Umbilical cord (tissue), 2 donors: ENCODE measurements around the gene STING1. TPM values are rescaled to one million over a fixed set of nuclear protein-coding genes. Genes with fewer than 3 reads are reported as not detected.

Experiments used
- DNase-seq: peaks from one replicate; pipeline ENCODE4 v3.0.0-alpha.2; 2015; ENCODE audit warnings: low spot score
- total RNA-seq: library from RNA; depleted of rRNA; stranded (reverse); fragments of >200 nt; gene quantifications from one replicate; pipeline ENCODE4 v1.2.3, GENCODE V29; 2014; ENCODE audit warnings: low replicate concordance; ENCODE audit not compliant: insufficient read depth

Gene STING1
- total RNA-seq, 1 donor from 2014 or later, result 26.2 TPM

DNA sequence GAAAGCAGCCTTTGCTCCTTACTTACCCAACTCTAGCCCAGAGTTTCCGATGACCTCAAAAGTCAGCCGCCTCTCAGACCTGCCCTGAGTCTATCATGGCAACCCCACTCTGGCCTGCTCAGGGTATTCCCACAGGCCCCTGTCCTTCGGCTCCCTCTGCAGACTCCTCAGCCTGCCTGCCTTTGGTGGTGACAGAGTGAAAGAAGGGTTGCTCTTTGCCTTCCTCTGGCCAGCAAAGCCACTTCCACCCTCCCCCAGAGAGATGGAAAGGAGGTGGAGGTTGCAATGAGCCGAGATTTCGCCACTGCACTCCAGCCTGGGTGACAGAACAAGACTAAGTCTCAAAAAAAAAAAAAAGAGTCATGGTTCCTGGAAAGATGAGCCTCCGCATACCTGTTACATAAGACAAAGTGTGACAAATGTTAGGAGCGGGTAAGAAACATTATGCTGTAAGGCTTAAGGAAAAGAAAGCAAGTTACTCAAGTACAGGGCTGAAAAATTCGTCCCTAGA, 14.1 kb downstream of the STING1 start:
- no peak for DNase-seq

DNA sequence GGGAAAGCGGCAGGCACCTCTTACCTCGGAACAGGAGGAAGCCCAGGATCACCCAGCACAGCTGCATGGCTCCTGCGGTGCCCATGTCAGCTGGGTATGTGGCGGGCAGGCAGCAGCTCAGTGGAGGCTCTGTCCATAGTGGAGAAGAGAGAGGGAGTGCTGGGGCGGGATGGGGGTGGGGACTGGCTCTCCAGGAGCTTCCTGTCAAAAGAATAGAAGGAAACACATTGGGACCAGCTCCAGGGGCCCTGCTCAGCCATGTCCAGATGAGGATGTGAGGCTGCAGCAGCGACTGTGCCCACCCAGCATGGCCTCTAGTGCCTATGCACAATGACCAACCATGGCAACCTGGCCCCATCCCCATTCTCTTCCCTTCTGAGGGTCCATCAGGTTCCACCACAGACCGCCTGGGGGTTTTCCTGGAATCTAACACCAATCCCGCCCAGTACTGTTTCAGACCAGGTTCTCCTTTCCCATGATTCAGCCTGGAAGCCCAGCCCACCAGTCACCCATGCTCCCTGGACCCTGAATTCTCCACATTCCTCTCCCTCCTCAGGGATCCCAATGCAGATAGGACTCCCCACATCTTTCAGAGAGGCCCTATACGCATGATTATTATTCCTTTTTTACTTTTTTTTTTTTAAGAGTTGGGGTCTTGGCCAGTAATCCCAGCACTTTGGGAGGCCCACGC, 19.8 kb downstream of the STING1 start, which contains the start of gene ECSCR:
ECSCR (minus strand) TSS at position 158 of the 691 bp plus-strand sequence; CDS start at position 85, 73 bp downstream.
- peak; percentile 46 for DNase-seq

DNA sequence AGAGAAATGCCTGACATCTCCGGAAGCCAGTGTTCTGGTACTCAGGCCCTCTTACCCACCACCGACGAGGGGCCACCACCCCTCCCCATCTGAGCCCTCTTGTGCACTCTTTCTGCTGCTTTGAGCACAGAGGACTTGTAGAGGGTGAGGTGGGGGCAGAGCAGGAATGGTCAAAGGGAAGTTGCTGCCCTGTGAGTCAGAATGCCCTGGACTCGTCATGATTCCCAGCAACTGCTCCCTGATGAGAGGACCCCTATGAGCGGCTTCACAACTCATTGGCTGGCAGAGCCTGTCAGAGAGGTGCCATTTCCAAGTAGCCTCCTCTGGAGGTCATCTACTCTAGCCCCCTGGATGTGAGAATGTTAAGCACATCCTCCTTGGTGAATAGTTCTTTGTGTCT, 20.9 kb downstream of the STING1 start:
- DNase-seq, result no peak

DNA sequence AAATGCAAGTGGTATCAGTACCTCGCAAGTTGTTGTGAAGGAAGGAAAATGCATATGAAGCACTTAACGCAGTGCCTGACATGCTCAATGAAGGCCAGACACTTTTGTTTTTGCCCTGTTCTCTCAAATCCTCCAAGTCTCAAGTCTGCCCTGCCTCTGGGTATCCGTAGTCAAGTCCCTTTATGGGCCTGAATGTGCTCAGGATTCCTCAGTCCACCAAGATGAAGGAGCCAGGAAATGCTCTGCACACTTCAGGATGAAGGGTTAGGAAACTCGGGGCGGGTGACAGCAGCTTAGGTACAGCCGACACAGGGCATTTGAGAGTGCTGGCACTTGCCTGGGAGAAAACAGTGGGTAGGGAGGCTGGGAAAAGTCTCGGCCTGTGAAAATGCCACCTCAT, 21.4 kb downstream of the STING1 start:
- DNase-seq, result no peak

DNA sequence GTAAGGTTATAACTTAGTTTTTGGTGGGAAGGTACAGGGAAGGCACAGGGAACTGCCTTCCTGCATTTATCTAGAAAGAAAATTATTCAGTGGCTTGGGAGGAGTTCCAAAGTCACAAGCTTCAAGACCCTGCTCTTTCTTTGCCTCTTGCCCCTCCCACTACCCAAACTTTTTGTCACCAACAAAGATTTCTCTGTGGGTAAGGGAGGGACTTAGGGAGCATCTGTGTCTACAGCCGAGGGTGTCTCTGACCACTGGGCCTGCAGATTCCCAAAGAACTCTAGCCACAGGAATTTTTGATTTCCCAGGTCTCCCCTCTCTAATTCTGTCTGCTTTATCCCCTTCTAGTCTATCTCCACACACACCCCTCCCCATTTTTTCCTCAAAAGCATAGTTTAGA, 22.1 kb downstream of the STING1 start:
- DNase-seq, result no peak

DNA sequence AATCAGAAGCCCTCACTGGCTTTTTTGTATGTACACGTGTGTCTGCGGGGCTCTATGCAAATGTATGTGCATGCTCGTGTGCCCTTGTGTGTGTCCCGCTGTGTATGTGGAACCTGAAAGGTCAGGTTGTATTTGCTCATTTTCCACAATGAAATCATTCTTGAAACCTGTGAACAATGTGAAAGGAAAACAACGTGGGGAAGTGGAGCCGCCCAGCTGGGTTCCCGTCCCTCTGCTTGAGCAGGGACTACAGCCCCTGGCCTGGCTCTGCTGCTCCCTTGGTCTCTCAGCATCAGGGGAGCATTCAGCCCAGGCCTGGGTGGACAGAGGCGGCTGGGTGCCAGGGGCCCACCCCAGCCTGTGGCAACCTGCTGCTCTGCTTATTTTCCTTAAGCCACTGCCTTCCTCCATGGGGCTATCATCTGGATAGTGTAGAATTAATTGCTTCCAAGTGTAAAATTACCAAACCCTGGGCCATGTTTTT, 23.1 kb downstream of the STING1 start:
- DNase-seq, result peak; percentile 46

DNA sequence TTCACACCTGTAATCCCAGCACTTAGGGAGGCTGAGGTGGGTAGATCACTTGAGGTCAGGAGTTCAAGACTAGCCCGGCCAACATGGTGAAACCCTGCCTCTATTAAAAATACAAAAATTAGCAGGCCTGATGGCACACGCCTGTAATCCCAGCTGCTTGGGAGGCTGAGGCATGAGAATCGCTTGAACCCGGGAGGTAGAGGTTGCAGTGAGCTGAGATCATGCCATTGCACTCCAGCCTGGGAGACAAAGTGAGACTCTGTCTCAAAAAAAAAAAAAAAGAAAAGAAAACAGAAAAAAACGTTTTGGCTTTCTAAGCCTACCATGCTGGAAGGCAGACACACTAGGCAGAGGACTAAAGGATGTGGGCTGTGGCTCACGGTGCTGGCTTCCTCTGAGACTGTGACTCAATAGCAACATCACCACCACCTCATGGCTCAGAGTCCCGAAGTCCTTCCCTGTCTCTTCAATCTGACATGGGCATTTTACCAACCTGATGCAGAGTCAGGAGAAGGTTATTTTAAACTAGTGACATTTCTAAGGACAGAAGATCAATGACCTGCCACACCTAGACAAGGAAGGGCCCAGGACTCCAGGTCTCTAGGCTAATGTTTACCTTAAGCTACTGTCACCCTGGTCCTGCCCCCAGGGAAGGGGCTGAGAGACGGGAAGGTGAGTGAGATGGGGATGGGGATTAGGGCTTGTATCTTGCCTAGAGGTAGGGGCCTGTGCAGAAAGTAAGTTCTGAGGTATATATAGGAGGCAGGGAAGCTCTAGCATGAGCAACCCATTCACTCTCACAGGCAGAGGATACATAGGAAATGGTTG, 23.8 kb downstream of the STING1 start:
- DNase-seq, result no peak

DNA sequence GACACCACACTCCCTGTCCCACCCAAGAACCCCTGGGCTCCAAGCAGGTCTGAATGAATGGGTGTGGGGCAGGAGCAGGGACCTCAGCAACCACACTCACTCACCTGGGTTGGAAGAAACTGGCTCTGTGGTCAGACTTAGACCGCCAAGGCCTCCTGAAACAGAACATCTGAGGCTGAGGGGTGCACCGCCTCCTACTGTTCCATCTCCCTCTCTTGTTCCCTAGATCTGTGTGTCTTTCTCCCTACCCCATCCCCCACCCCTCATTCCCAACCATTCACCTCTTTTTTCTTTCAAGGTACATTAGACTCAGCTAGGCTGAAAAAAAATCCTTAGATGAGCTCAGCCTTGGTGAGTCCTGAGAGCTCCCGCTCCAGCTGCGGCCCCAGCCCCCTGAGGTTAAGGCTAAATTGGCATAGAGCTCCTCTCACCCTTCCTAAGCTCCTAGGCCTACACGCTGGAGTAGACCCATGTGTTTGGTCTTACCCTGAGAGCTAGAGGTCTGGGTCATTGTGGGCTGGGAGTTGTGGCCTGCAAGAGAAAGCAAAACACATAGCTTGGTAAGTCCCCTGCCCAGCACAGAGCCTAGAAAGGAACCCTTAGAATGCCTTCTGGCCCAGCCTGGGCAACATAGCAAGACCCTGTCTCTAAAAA, 24.8 kb downstream of the STING1 start:
- DNase-seq, result no peak

DNA sequence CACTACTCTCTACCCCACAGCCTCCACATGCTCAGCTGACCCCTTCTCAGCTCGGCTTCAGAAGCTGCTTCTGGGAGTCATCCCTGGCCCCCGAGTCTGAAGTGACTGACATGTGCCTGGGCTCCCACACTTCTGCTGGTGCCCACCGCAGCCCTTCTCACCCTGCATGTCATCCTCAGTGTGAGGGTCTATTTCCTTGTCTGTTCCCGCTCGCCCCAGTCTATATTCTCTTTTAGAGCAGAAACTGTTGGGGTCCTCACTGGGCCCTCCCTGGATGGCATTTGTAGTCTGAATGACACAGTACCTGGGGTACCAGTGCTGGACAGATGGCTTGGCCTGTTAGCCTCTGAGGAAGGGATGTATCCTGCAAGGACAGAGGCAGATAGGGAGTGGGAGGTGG, 25.3 kb downstream of the STING1 start:
- DNase-seq, result no peak

DNA sequence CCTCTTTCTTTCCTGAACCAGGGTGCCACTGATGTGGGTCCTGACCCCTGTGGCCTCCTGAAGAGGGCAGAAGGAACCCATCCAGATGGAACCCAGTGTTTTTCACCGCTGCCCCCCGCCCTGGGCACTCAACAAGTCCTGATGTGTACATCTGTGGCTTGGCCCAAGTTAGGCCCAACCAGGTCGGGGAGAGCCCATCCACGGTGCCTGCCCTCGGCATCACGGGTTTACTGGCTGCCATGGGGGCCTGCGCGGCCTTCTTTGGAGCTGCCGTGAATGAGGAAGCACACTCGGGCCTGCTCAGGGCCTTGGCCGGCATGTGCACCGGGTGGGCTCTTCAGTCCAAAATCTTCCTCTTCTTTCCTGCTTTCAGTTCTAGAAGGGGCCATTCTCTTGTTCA, 25.8 kb downstream of the STING1 start:
- DNase-seq, result no peak

DNA sequence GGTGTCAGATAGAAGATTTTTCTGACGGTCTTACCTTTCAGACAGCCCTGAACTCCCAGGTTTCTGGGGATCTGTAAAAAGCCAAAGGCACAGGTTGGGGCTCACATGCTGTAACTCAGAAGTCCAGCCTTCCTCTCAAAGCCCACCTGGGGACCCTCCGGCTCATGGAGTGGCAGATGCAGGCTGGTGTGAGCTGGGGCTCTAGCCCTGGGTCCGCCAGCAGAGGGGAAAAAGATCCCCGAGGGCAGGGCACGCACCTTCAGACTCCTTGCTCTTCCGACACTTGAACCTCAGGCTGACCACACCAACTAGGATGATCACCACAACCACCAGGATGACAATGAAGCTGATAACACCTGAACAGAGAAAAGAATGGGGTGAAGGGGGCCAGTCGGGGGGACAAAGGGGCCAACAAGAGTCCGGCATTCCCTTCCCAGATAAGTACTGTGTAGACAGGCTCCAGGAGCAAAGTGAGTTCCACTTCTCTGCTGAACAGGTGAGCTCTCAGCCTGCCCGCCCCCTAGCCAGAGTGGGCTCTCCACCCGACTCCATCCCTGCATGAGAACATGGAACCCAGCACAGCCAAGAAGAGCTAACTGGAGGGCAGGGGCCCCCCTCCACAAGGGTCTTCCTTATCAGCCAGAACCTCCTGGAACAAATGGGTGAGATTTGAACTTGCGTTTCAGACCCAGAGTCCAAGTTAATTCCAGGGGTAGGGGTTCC, 27.8 kb downstream of the STING1 start:
- no peak for DNase-seq

DNA sequence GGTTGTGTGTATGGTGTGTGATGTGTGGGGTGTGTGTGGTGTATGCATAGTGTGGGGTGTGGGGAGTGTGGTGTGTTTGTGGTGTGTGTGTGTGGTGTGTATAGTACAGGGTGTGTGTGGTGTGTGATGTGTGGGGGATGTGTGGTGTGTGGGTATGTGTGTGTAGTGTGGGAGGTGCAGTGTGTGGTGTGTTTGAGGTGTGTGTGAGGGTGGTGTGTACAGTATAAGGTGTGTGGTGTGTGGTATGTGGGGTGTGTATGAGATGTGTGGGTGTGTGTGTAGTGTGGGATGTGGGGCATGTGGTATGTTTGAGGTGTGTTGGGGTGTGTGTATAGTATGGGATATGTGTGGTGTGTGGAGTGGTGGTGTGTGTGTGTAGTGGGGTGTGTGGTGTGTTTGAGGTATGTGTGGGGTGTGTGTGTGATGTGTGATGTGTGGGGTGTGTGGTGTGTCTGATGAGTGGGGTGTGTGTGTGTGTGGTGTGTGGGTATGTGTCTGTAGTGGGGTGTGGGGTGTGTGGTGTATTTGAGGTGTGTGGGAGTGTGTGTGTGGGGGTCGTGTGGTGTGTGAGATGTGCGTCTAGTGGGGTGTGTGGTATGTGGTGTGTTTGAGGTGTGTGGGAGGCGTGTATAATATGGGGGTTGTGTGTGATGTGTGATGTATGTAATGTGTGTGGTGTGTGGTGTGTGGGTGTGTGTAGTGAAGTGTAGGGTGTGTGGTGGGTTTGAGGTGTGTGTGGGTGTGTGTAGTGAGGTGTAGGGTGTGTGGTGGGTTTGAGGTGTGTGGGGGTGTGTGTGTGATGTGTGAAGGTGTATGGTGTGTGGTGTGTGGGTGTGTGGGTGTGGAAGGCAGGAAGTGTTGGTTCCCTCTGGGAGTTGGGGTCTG, 28.6 kb downstream of the STING1 start:
- no peak for DNase-seq

DNA sequence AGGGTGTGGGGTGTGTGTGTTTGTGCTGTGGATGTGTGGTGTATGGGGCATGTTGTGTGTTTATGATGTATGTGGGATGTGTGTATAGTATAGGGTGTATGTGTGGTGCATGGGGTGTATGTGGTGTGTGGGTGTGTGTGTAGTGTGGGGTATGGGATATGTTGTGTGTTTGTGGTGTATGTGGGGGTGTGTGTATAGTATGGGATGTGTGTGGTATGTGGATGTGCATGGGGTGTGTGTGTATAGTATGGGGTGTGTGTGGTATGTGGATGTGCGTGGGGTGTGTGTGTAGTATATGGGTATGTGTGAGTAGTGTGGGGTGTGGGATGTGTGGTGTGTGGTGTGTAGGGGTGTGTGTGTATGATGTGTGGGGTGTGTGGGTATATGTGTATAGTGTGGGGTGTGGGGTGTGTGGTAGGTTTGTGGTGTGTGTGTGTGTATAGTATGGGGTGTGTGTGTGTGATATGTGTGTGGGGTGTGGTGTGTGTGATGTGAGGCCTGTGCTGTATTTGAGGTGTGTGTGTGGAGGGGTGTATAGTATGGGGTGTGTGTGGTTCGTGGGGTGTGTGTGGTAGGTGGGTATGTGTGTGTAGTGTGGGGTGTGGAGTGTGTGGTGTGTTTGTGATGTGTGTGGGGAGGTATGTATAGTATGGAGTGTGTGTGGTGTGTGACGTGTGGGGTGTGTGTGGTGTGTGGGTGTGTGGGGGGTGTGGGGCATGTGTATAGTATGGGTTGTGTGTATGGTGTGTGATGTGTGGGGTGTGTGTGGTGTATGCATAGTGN, 30.5 kb downstream of the STING1 start:
- no peak for DNase-seq

DNA sequence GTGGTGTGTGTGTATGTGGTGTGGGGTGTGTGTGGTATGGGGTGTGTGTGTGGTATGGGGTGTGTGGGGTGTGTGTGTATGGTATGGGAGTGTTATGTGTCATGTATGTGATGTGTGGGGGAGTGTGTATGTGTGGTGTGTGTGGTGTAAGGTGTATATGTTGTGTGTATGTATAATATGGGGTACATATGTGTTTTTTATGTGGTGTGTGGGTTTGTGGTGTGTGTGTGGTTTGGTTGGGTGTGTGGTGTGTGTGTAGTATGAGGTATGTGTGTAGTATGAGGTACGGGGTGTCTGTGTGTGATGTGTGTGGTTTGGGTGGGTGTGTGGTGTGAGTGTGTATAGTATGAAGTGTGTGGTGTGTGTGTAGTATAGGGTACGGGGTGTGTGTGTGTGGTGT, 31.4 kb downstream of the STING1 start:
- no peak for DNase-seq

DNA sequence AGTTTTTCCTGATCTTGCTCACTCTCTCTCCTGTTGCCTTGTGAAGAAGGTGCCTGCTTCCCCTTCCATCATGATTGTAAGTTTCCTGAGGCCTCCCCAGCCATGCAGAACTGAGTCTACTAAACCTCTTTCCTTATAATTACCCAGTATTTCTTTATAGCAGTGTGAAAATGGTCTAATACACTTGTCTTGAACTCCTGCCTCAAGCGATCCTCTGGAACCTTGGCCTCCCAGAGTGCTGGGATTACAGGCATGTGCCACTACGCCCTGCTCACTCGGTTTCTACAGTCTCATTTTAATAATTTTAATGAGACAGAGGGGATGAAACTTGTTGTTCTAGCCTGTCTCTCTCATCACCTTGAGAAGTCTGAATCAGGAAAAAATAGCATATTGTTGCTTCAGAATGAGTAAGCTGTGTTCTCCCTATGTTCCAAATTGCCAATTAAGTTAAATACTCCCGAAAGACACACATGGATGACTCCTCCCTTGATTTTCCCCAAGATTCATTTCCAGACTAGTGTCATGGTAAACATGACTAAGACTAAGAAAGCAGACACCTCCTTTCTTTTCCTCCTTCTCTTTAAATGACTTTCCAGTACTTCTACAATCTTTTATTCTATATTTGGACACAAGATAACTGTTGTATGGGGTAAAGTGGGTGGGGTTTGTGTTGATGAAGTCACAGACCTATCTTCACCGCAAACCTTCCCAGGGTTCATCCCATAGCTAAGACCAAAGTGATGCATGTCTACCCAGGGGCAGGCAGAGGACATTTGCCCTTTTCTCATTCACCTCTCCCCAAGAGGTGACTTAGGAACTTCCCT, 35.4 kb downstream of the STING1 start:
- no peak for DNase-seq

DNA sequence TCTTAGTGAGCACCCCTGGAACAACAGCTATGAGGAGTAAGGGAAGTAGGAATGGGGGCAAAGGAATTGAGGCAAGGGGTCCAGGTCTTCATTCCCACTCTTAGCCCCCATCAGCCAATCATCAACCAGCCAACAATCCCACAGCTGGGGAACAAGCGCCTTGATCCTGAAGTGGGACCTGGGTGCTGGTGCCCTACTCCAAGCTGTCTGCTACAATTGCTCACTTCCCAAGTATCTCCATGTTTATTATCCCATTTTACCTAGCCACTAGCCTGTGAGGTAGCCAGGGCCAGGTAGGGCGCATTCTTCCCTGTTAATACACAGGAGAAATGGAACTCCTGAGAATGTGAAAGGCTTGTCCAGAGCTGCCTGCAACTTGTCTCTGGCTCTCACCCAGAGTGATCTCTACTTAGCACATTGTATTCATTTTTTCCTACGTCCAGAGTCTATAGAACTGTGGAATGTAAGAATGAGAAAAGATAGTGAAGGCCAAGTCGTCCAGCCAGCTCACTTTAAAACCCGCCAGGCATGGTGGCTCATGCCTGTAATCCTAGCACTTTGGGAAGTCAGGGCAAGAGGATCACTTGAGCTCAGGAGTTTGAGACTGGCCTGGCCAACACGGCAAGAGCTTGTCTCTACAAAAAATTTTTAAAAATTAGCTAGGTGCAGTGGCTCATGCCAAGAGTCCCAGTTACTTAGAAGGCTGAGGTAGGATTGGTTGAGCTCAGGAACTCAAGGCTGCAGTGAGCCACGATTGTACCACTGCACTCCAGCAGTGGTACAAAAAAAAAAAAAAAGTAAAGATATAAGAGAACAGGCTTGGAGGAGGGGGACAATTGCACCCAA, 37.0 kb downstream of the STING1 start:
- peak; percentile 94 for DNase-seq

DNA sequence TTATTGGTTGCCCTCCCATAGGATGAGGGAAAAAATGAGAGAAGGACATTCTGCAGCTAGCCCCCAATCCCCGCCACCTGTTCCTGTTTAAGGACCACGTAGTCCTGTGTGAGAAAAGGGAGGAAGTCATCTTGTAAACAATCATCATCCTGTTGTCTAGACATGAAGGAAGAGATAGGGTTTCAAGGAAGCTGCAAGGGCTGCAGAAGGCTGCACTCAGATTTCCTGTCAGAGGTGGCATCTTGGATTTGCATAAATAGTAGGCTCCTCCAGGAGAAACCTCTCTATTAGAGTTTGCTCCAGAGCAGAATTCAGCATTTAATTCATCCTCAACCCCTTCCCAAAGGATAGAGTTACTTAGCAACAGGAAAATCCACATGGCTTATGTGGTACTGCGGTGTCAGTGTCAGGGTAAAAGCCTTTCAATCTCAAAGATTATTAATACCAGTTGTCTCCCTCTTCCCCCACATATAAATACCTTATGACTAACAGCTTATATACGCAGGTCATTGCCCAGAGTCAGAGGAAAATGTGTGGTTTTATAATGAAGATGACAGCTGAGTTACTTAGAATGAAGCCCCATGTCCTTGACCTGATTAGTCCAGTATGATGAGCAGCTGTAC, 38.6 kb downstream of the STING1 start:
- DNase-seq, result peak; percentile 70
